HS-5 (cell line): ENCODE results near the gene UBASH3A.
"Not testable (repeated sequence)": the region's sequence is repeated elsewhere in the genome, so short reads cannot be mapped to it uniquely, and the experiment has no call there.

Source experiments
- DNase-seq: peaks from one replicate; pipeline ENCODE4 v3.0.0-alpha.2; 2012; ENCODE audit warnings: low read depth

Gene UBASH3A

DNA sequence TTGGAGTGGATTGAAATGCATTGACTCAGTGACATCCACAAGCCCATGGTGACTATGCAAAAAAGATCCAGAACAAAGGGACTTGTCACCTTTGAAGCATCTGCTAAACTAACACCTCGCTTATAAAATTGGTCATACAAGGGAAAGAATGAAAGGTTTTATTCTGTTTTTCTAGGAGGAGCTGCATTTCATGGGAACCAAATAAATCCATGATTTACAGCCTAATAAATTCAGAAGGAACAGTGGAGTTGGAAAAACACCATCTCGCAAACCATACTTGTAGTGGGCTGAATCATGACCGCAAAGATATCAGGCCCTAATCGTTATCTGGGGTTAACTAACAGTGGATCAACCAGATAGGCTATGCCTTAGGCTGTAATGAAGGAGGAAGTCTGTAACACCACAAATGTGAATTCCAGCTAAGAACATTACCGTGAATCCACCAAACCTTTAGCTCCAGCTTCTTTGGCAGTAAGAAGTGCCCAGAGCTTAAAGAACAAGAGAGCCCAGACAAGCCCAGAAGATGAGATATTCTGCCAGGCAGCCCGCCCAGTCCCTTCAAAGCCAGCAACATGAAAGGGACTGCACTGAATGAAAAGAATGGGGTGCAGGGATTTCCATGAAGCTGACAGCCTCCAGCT lies 64.9 kb downstream of the UBASH3A start:
- no peak for DNase-seq

DNA sequence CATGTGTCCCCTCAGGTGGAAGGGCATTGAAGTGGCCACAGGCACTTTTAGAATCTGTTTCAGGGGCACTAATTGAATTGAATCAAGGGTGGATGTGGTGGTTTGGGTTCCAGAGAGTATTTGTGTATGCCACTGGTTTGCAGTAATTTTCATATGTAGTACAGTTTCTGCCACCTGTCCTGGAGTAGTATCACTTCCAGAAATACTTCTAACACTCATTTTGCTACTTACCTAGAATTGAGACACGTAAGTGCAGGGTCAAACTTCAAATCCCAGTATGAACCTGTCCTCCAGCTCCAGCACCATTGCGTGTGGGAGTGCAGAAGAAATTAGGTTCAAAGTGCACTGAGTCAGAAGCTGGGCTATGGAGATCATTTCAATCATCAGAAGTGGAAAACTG lies 65.6 kb downstream of the UBASH3A start:
- DNase-seq = no peak

- DNase-seq = not testable (repeated sequence)
Observed at GRCh38 chr21:42469726-42470125, 66.0 kb downstream of the UBASH3A start.

DNA sequence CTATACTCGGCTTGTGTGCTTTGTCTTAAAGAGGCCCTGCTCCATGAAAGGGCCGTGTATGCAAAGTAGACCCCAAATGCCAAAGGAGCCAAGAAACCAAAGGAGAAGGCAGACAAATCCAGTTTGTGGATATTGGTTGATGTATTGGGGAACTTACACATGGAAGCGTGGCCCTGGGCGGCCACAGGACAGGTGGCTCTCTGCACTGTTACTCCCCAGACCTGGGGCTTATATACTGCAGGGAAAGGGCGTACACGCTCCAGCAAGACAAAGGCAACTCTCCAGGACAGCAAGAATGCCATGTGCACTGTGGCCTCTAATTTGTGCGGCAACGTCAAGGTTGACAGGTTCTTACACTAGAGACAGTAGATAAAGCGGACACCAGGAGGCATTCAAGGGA lies 67.5 kb downstream of the UBASH3A start:
- no peak for DNase-seq

DNA sequence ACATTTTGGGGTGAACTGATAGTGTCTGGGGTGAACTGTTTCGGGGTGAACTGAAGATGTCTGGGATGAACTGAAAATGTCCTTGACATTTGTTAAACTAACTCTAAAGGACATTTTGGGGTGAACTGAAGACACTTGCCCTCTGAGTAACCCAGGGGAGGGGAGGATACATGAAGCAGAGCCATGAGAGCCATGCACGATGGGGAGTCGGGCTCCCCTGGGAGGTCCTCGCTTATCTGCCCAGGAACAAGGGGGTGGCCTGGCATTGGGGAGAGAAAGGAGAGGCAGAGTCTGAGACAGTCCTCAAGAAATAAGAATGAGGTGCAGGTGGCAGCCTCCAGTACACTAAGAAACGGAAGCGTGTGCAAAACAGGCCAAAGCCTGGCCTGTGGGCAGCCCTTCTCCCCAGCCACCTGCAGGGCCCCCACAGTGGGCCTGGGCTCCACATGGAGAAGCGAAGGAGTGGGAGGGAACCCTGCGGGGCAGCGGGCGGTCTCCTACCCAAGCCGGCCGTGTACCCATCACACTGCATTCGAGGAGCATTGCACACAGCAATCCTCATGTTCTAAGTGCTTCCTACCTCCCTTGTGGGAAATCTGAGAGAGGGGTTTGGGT lies 68.1 kb downstream of the UBASH3A start:
- no peak for DNase-seq

- DNase-seq = no peak
Observed at GRCh38 chr21:42472521-42472920, 68.8 kb downstream of the UBASH3A start.

DNA sequence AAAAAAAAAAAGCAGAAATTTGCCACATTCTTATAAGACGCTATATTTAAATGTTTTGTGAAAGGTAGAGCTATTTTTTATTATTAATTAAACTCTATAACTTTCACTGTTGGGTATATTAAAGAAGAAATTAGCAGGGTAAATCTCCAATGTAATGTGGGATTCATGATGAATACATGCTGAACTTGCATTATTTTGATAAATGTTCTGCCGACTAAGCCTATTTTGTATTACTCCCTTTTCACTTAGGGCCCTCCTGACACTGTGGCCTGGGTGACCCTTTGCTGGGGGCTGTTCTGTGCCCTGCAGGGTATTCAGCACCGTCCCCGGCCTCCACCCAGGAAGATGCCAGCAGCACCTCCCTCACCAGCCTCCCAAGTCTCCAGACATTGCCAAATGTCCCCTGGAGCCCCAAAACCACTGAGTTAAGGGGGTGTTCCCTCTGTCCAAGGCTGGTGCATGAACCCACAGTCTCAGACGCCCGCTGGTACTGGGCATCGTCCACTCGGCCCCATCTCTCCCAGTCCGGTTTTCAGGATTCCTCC lies 69.9 kb downstream of the UBASH3A start:
- no peak for DNase-seq

DNA sequence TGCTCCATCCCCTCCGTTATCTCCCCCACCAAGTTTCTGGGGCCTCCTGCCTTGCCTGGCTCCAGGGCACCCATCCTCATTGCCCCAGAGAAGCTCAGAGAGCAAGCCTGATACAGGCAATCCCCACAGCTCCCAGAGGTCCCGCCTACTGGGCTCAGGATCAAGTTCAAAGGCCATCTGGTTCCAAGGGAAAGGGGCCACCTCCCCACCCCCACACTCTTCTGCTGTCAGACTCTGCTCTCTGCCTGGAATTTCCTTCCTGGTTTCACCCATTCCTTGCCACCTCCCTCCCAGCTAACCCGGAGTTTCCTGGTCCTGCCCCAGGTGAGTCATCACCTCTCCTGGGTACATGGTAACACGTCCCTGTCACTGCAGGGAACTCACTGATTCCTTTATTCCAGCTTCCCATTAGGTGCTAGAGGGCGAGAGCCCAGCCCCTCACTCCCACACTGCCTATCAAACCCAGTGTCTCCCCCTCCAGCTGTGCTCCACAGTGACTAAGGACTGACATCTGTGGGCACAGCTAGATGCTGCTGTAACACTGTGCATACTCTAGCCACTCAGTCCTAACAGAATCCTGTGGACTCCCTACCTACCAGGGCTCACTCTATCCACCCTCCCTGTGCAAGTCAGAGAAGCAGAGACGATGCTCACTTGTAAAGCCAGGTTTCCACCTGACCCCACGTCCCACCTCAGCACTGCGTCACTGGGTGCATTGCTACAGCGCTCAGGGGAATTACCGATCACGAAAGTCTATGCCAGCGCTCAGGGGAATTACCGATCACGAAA lies 70.5 kb downstream of the UBASH3A start:
- DNase-seq = peak; percentile 56

DNA sequence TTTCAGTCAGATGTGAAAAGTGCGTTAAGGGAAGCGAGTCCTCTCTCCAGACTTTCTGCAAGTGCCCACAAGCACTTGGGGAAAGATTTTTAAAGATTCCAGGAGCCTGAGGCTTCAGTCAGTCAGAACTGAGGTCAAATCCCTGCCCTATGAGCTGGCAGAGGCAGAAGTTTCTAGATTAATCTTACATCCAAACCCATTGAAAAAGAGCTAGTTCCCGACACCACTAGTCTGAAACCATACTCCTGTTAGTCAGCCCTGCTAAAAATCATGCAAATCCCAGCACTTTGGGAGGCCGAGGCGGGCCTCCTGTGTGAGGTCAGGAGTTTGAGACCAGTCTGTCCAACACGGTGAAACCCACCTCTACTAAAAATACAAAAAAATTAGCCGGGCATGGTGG lies 71.3 kb downstream of the UBASH3A start:
- DNase-seq = no peak

GRCh38 chr21:42475526-42476387 lies 72.1 kb downstream of the UBASH3A start:
- no peak for DNase-seq

DNA sequence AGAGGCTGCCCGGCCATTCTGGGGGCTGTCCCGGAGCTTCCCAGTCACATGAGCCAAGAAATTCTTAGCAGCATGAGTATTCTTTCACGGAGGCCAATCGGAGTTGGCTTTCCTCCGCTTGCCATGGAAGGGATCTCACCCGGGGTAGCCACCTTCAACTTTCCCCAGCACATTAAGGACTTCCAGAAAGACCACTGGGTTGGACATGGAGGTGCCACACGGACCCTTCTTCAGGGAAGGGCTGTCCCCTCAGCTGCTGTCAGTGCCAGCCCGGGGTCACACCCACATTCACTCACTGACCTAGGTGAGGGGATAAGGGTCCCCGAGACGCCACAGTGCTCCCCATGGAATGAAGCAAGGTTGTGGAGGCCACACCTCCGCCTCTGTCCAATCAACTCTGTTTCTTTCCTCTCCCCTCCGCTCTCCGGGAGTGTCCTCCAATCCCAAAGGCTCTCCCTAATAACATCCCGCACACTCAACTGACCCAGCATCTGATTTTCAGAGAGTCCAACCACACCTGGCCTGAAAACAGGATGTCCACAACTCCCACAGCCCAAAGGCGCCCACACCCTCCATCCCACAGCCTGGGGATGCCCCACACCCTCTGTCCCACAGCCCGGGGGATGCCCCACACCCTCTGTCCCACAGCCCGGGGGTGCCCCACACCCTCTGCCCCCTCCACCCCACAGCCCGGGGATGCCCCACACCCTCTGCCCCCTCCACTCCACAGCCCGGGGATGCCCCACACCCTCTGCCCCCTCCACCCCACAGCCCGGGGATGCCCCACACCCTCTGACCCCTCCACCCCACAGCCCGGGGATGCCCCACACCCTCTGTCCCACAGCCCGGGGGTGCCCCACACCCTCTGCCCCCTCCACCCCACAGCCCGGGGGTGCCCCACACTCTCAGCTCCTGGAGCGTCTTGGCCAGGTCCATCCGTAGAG lies 73.0 kb downstream of the UBASH3A start:
- DNase-seq = no peak

DNA sequence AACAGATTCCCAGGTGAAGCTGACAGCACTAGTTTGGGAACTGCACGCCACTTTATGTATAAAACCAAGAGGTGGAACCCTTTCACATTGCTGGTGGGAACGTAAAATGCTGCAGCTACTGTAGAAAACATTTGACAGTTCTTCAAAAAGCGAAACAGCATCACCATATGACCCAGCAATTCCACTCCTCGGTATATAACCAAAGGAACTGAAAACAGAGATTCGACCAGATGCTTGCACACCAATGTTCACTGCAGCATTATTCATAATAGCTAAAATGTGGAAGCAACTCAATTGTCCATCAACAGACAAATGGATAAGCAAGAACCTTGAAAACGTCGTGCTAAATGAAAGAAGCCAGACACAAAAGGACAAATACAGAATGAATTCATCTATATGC lies 74.8 kb downstream of the UBASH3A start:
- DNase-seq = no peak

GRCh38 chr21:42479582-42479981 lies 75.9 kb downstream of the UBASH3A start:
- DNase-seq = no peak

DNA sequence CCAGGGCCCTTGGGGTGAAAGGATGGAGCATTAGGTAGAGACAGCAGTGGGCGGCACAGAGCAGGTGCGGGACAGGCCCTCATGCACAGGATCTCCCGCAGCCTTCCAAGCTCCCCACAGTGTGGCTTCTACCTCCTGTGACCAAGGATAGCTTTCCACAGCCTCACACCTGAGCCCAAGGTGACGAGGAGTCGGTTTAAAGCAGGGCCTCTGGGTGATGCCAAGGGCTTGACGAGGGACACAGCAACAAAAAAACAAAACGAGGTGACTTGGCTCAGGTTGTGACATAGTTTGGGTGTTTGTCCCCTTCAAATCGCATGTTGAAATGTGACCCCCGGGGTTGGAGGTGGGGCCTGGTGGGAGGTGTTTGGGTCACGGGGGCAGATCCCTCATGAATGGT lies 77.0 kb downstream of the UBASH3A start:
- no peak for DNase-seq

DNA sequence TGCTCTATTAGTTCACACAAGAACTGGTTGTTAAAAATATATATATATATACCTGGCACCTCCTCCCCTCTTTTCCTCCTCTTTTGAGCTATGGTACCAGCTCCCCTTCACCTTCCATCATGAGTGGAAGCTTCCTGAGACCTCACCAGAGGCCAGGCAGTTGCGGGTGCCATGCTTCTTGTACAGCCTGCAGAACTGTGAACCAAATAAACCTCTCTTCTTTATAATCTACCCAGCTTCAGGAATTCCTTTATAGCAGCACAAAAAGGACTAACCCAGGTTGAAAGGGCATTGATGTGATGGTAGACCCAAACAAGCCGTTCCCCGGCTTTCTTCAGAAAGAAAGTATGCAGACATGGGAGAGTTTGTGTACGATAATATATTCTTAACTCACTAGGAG lies 77.5 kb downstream of the UBASH3A start:
- no peak for DNase-seq

- no peak for DNase-seq
Observed at GRCh38 chr21:42484966-42485365, 81.3 kb downstream of the UBASH3A start.

- no peak for DNase-seq
Observed at GRCh38 chr21:42486072-42486471, 82.4 kb downstream of the UBASH3A start.

- DNase-seq = no peak
Observed at GRCh38 chr21:42486531-42486930, 82.8 kb downstream of the UBASH3A start.

- no peak for DNase-seq
Observed at GRCh38 chr21:42489006-42489563, 85.4 kb downstream of the UBASH3A start.

- no peak for DNase-seq
Observed at GRCh38 chr21:42489991-42490390, 86.3 kb downstream of the UBASH3A start.

- no peak for DNase-seq
Observed at GRCh38 chr21:42490720-42491119, 87.0 kb downstream of the UBASH3A start.
